Muscle of leg (tissue), 11 donors: Measurements from ENCODE around the gene NOVA2. TPM values are rescaled to one million over a fixed set of nuclear protein-coding genes. Genes with fewer than 3 reads are reported as not detected.

Source experiments
- DNase-seq: peaks from one replicate; pipeline ENCODE4 v3.0.0; 2013
- H3K27ac ChIP-seq: one replicate; pipeline ENCODE4 v1.5.1; 2013; ENCODE audit warnings: mild to moderate bottlenecking, low read length, control low read depth
- H3K27me3 ChIP-seq: one replicate; pipeline ENCODE4 v1.6.1; 2013; ENCODE audit warnings: low read length; ENCODE audit not compliant: control insufficient read depth, insufficient read depth
- H3K36me3 ChIP-seq: one replicate; pipeline ENCODE4 v1.6.1; 2013; ENCODE audit warnings: low read length; ENCODE audit not compliant: control insufficient read depth, insufficient read depth
- H3K4me1 ChIP-seq: one replicate; pipeline ENCODE4 v1.6.1; 2013; ENCODE audit warnings: low read length; ENCODE audit not compliant: control insufficient read depth, insufficient read depth
- H3K4me3 ChIP-seq: one replicate; pipeline ENCODE4 v1.5.1; 2013; ENCODE audit warnings: low read length, control low read depth
- H3K9me3 ChIP-seq: replicated peaks from 2 replicates; pipeline ENCODE4 v1.6.1; 2013; ENCODE audit warnings: low read depth, low read length; ENCODE audit not compliant: control insufficient read depth
- WGBS: methylation state at CpG from one replicate; pipeline ENCODE4 v1.1.5; 2013; ENCODE audit warnings: missing lambda C conversion rate; ENCODE audit not compliant: insufficient coverage; 5-methylcytosine and 5-hydroxymethylcytosine counted together
- polyA plus RNA-seq, 8 donors: library from polyadenylated mRNA; unstranded; fragments of 120-200 nt; gene quantifications; one replicate each; pipeline versions ENCODE4 v1.2.1 to v1.2.3, GENCODE V29; 2013; ENCODE audit warnings: inconsistent platforms in 1 of 8, low replicate concordance in 1 of 8; ENCODE audit not compliant: insufficient read length in 8 of 8, insufficient read depth in 1 of 8
- total RNA-seq: library from RNA; stranded (reverse); fragments of 120-200 nt; gene quantifications from one replicate; pipeline ENCODE4 v1.2.4, GENCODE V29; 2013

The NOVA2 gene
- total and polyA plus RNA-seq, 9 donors: 0.98 to 5.3 (median 3.9) TPM

DNA sequence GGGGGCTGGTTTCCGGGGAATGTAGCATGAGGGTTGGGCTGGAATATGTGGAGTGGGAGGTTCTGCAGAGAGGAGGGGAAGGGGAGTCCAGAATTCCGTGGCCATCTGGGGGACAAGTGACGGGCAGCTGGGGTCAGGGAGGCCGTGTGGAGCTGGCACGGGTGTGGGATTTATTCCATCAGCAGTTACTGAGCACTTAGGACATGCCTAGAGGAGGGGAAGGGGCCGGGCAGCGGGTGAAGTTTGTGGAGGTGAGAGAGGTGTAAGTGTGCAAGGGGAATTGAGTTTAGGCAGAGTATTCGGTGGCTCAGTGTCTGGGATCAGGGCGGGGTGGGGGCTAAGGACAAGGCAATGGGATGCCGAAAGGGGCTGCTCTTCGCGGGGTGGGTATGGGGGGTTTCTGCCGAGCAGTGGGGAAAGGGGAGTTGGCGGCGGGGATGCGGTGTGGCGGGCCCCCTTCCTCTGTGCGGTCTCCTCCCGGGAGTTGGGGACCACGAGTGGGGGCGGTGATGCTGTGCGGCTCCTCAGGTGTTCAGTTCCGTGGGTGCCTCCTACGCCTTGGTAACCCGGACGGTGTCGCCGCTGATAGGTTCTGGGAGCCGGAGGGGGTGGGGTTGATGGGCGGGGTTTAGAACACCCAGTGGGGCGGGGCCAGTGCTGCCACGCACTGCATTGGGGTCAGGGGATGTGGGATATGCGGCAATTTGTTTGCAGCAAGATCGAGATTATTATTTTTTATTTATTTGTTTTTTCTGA, 27.0 kb upstream of the NOVA2 start:
- Histone ChIP-seq H3K27ac (no peak overlapping the region), H3K4me3 (no peak overlapping the region), H3K36me3 (peaks cover 3% of the 10 kb centered on the region), H3K9me3 (no peaks in the 10 kb centered on the region), H3K4me1 (peaks cover 22% of the 10 kb centered on the region), H3K27me3 (peaks cover 18% of the 10 kb centered on the region)
- under 1% methylated on average over 26 of the region's 34 CpGs for WGBS
- DNase-seq: no peak

DNA sequence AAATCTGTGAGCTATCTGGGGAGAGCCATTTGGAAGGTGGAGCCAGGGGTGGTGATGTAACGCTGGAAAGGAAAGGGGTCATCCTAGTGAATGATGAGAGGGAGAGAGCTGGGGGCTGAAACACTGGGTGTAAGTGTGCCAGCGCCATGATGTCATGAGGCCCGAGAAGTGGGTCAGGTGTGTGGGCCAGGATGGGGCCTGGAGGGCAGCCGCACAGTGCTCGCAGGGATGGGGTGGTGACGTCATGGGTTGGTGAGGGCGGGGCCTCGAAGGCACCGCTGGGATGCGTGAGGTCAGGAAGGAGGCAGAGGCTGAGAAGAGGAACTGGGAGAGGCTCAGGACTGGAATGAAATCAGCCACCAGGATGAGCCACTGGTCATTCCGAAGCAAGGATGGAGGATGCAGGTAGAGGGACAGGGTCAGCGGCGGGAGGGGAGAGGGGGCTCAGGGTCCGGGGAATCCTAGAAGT, 26.0 kb upstream of the NOVA2 start:
- H3K4me3 ChIP-seq: no peak overlapping the region
- peaks cover 25% of the 10 kb centered on the region for H3K4me1 ChIP-seq
- WGBS: 6% methylated on average over 14 of the region's 14 CpGs
- H3K27ac ChIP-seq: no peak overlapping the region
- no peaks in the 10 kb centered on the region for H3K9me3 ChIP-seq
- DNase-seq: no peak
- peaks cover 18% of the 10 kb centered on the region for H3K27me3 ChIP-seq
- H3K36me3 ChIP-seq: peaks cover 3% of the 10 kb centered on the region

DNA sequence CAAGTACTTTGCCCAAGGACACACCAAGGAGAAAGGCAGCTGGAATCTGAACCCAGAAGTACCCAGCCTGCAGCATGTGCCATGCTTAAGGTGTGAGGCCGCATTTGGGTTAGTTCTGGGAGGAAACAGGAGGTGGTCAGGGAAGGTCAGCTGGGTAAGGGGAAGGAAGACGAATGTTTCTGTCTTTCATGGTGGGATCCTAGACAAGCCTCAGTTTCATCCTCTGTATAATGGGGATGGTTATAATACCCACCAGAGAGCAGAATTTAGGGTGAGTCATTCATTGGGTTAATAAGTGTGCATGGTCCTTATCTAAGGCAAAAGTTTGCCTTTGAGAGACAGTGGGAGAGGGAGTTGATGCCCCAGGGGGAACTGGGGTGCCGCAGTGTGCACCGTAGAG, 25.2 kb upstream of the NOVA2 start:
- H3K4me3 ChIP-seq: no peak overlapping the region
- 70% methylated on average over 2 of the region's 4 CpGs for WGBS
- peaks cover 26% of the 10 kb centered on the region for H3K4me1 ChIP-seq
- no peak overlapping the region for H3K27ac ChIP-seq
- peaks cover 18% of the 10 kb centered on the region for H3K27me3 ChIP-seq
- H3K9me3 ChIP-seq: no peaks in the 10 kb centered on the region
- peaks cover 3% of the 10 kb centered on the region for H3K36me3 ChIP-seq
- DNase-seq: no peak

DNA sequence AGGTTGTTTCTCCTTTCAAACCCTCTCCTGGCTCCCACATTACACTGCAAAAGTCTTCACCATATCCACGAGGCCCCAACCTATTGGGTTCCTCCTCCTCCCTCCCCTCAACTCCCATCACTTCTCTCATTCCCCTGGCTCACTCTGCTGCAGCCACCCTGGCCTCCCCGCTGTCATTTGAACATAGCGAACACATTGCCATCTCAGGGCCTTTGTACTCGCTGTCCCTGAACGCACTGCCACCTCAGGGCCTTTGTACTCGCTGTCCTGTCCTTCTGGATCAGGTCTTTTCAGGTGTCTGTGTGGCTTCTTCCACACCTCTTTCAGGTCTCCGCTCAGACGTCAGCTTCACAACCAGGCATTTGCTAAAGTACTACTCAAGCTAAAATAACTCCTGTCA, 23.3 kb upstream of the NOVA2 start:
- H3K36me3 ChIP-seq: peaks cover 3% of the 10 kb centered on the region
- no peak overlapping the region for H3K27ac ChIP-seq
- DNase-seq: no peak
- WGBS: 85% methylated on average over 8 of the region's 8 CpGs
- peaks cover 18% of the 10 kb centered on the region for H3K27me3 ChIP-seq
- no peak overlapping the region for H3K4me3 ChIP-seq
- H3K9me3 ChIP-seq: no peaks in the 10 kb centered on the region
- H3K4me1 ChIP-seq: peaks cover 26% of the 10 kb centered on the region

DNA sequence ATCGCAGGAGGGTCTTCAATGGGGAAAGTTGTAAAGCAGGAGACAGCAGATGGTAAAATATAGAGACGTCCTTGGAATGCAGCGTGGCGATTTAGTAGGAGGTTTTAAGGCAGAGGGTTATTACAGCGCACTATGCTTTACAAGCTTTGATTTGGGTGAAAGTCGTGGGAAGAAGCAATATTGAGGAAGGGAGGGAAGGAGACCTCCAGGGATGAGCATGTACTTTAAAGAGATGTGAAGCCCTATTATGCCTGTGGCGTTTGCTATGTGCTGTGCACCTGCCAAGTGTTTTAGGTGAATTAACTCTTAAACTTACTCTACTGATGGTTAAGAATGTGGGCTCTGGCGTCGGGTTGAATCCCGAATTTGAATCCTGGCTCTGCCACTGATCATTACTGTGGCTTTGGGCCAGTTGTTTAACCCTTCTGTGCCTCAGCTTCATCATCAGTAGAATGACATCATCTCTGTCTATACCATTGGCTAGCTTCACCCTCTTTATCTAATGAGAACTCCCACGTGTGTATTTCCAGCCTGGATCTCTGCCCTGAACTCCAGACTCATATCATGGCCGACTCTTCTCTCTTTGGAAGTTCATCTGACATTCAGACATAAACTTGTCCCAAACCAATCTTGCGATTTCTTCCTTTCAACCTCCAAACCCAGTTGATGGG, 22.2 kb upstream of the NOVA2 start:
- Histone ChIP-seq H3K27ac (peak overlapping the region; percentile 70), H3K9me3 (no peaks in the 10 kb centered on the region), H3K27me3 (peaks cover 20% of the 10 kb centered on the region), H3K36me3 (peaks cover 3% of the 10 kb centered on the region), H3K4me1 (peaks cover 26% of the 10 kb centered on the region), H3K4me3 (peak overlapping the region; percentile 87)
- WGBS: 5% methylated on average over 12 of the region's 13 CpGs
- no peak for DNase-seq

DNA sequence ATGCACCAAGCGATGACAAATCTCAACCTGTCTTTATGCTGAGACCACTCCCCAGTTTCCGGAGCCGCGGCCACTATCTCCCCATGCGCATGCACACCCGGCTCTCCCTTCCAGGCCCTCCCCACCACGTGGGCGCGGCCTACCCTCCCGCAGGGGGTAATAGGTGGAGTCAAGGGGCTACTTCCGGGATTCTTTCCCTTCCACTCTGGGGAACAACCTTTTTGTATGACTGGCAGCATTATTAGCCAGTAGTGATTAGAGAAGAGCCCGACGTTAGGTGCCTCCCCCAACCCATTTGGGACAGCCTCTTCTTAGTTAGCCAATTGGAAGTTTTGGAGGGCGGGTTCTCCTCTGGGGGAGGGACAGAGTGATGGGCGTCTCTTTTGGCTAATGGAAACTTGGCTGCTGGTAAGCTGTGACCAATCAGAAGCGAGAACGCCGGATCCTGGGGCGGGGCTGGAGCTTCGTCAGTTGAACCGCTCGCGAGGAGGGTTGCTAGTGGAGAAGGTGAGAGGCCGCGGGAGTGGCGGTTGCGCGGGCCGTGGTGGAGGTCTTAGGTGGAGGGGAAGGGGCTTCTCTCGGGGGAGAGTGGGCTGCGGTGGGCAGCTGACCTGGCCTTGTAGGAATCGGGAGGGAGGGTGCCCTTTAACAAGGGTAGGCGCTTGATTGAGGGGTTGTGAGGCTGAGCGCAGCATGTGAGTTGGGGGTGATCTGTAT, 21.5 kb upstream of the NOVA2 start, which contains the start of gene CCDC61:
CCDC61 (plus strand) TSS at position 470 of the 717 bp plus-strand sequence. CDS start 7,552 bp downstream, outside the sequence.
- Histone ChIP-seq H3K9me3 (no peaks in the 10 kb centered on the region), H3K27ac (peak within 1 kb of the TSS; percentile 70), H3K27me3 (peaks cover 13% of the 10 kb centered on the region), H3K4me1 (peaks cover 20% of the 10 kb centered on the region), H3K36me3 (peaks cover 3% of the 10 kb centered on the region), H3K4me3 (peak within 1 kb of the TSS; percentile 87)
- 0% methylated on average over 25 of the region's 34 CpGs for WGBS
- DNase-seq: peak; percentile 100

DNA sequence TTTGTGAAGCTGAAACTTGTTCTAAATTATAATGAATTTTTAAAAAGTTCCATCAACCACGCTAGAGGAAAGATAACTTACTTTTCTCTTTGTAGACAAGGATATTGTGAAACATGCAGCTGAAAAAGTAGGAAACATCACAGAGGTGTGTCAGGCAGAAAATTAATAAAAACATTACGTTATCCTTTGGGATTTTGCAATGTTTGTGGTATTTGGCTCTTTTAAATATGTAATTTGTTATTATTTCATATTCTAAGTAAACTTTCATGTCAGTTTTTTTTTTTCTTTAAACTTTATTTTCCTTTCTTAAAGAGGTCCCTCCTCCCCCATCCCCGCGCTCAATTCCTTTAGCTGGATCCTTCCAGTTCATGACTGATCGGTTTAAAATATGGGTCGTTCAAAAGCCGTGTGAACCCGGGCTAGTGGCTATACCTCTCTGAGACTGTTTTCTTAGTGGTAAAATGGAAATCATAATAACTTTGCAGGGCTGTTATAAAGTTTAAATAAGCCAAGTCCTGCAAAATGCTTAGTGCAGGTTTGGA, 20.9 kb upstream of the NOVA2 start:
- Histone ChIP-seq H3K9me3 (no peaks in the 10 kb centered on the region), H3K36me3 (peaks cover 3% of the 10 kb centered on the region), H3K4me1 (peaks cover 14% of the 10 kb centered on the region), H3K4me3 (peak overlapping the region; percentile 60), H3K27me3 (peaks cover 7% of the 10 kb centered on the region), H3K27ac (no peak overlapping the region)
- DNase-seq: no peak
- WGBS: 0% methylated on average over 5 of the region's 8 CpGs

DNA sequence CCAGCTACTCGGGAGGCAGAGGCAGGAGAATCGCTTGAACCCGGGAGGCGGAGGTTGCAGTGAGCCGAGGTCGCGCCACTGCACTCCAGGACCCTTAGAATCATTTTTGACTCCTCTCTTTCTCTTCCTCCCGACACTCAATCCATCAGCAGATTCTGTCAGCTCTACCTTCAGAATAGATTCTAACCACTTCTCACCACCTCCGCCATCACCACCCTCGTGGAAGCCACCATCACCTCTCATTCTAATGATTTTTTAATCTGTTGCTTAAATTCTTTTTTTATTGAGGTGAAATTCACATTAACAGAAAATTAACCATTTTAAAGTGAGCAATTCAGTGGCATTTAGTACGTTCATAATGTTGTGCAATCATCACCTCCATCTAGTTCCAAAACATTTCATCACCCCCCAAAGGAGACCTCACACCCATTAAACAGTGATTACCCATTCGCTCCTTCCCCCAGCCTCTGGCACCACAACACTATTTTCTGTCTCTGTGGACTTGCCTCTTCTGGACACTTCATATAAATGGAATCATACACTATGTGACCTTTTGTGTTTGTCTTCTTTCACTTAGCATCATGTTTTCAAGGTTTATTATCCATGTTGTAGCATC, 16.6 kb upstream of the NOVA2 start:
- H3K4me1 ChIP-seq: peaks cover 4% of the 10 kb centered on the region
- no peak overlapping the region for H3K27ac ChIP-seq
- WGBS: 80% methylated on average over 11 of the region's 12 CpGs
- peaks cover 5% of the 10 kb centered on the region for H3K27me3 ChIP-seq
- no peak overlapping the region for H3K4me3 ChIP-seq
- no peaks in the 10 kb centered on the region for H3K9me3 ChIP-seq
- no peaks in the 10 kb centered on the region for H3K36me3 ChIP-seq
- DNase-seq: no peak

DNA sequence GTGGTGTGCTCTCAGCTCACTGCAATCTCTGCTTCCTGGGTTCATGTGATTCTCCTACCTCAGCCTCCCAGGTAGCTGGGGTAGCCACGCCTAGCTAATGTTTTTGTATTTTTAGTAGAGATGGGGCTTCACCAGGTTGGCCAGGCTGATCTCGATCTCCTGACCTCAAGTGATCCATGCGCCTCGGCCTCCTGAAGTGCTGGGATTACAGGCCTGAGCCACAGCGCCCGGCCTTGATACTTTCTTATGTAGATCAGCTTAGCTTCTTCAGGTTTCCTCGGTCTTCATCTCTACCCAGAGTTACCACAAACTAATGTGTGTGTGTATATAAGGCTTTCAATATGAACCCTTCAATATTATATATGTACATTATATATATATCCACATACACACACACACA, 11.7 kb upstream of the NOVA2 start:
- Histone ChIP-seq H3K4me1 (no peaks in the 10 kb centered on the region), H3K27ac (no peak overlapping the region), H3K4me3 (no peak overlapping the region), H3K9me3 (no peaks in the 10 kb centered on the region), H3K27me3 (peaks cover 2% of the 10 kb centered on the region), H3K36me3 (no peaks in the 10 kb centered on the region)
- WGBS: 82% methylated on average over 3 of the region's 7 CpGs
- DNase-seq: no peak
